Glutamatergic neuron (in vitro differentiated cells): Measurements from ENCODE around the gene FGD5. TPM values are rescaled to one million over a fixed set of nuclear protein-coding genes. Genes with fewer than 3 reads are reported as not detected.

Experiments
- DNase-seq: peaks from one replicate; pipeline ENCODE4 v3.0.0; 2022
- H3K27ac Mint-ChIP-seq: one replicate; pipeline ENCODE4 v1.8.0; 2020; ENCODE audit warnings: mild to moderate bottlenecking, mixed read lengths, inconsistent platforms; ENCODE audit not compliant: unreplicated experiment
- H3K27me3 Mint-ChIP-seq: one replicate; pipeline ENCODE4 v1.8.0; 2020; ENCODE audit warnings: mild to moderate bottlenecking, moderate library complexity, mixed read lengths, inconsistent platforms; ENCODE audit not compliant: unreplicated experiment
- H3K36me3 Mint-ChIP-seq: one replicate; pipeline ENCODE4 v1.8.0; 2020; ENCODE audit warnings: mild to moderate bottlenecking, mixed read lengths, inconsistent platforms; ENCODE audit not compliant: unreplicated experiment
- H3K4me1 Mint-ChIP-seq: one replicate; pipeline ENCODE4 v1.8.0; 2020; ENCODE audit warnings: mild to moderate bottlenecking, low read depth, mixed read lengths, inconsistent platforms; ENCODE audit not compliant: unreplicated experiment
- H3K4me3 Mint-ChIP-seq: one replicate; pipeline ENCODE4 v1.8.0; 2020; ENCODE audit warnings: mild to moderate bottlenecking, mixed read lengths, inconsistent platforms; ENCODE audit not compliant: unreplicated experiment
- H3K9me3 Mint-ChIP-seq: one replicate; pipeline ENCODE4 v1.8.0; 2020; ENCODE audit warnings: mild to moderate bottlenecking, moderate library complexity, mixed read lengths, inconsistent platforms; ENCODE audit not compliant: unreplicated experiment
- CTCF ChIP-seq: fragments of 200-600 bp; sonication (generic); IDR thresholded peaks from one replicate; pipeline ENCODE4 v1.5.0; 2021; ENCODE audit not compliant: partially characterized antibody, unreplicated experiment
- total RNA-seq: library from RNA; stranded (reverse); fragmentation: NEBNext Ultra II Directional; extraction: Animal tissue kit (Norgen Biotek cat#: 25700); gene quantifications from one replicate; pipeline ENCODE4 v1.2.1, GENCODE V29; 2021; ENCODE audit not compliant: unreplicated experiment

Gene FGD5
- total RNA-seq, 1 donor from 2014 or later, result 3.1 TPM

GRCh38 chr3:14798231-14798630 is 20.5 kb upstream of the FGD5 start:
- Mint-ChIP-seq H3K4me3 (no peak overlapping the region), H3K4me1 (no peaks in the 10 kb centered on the region), H3K27me3 (peaks cover 2% of the 10 kb centered on the region), H3K36me3 (no peaks in the 10 kb centered on the region), H3K9me3 (no peaks in the 10 kb centered on the region), H3K27ac (no peak overlapping the region)
- DNase-seq, result no peak
- TF ChIP-seq CTCF, result no peak

GRCh38 chr3:14799146-14799545 is 19.6 kb upstream of the FGD5 start:
- Mint-ChIP-seq H3K36me3 (no peaks in the 10 kb centered on the region), H3K9me3 (no peaks in the 10 kb centered on the region), H3K27ac (no peak overlapping the region), H3K4me1 (no peaks in the 10 kb centered on the region), H3K4me3 (no peak overlapping the region), H3K27me3 (no peaks in the 10 kb centered on the region)
- TF ChIP-seq CTCF, result no peak
- no peak for DNase-seq

- TF ChIP-seq CTCF, result no peak
- H3K4me1 Mint-ChIP-seq, result no peaks in the 10 kb centered on the region
- no peaks in the 10 kb centered on the region for H3K27me3 Mint-ChIP-seq
- DNase-seq, result peak; percentile 6
- H3K4me3 Mint-ChIP-seq, result no peak overlapping the region
- no peak overlapping the region for H3K27ac Mint-ChIP-seq
- H3K36me3 Mint-ChIP-seq, result no peaks in the 10 kb centered on the region
- no peaks in the 10 kb centered on the region for H3K9me3 Mint-ChIP-seq
Measured at GRCh38 chr3:14801031-14801430, 17.7 kb upstream of the FGD5 start.

- H3K9me3 Mint-ChIP-seq, result no peaks in the 10 kb centered on the region
- DNase-seq, result peak; percentile 4
- no peaks in the 10 kb centered on the region for H3K36me3 Mint-ChIP-seq
- H3K27ac Mint-ChIP-seq, result no peak overlapping the region
- H3K27me3 Mint-ChIP-seq, result peaks cover 1% of the 10 kb centered on the region
- no peaks in the 10 kb centered on the region for H3K4me1 Mint-ChIP-seq
- TF ChIP-seq CTCF, result no peak
- no peak overlapping the region for H3K4me3 Mint-ChIP-seq
Measured at GRCh38 chr3:14801668-14802380, 16.9 kb upstream of the FGD5 start.

- H3K36me3 Mint-ChIP-seq, result no peaks in the 10 kb centered on the region
- DNase-seq, result no peak
- no peak overlapping the region for H3K4me3 Mint-ChIP-seq
- peaks cover 2% of the 10 kb centered on the region for H3K27me3 Mint-ChIP-seq
- no peaks in the 10 kb centered on the region for H3K4me1 Mint-ChIP-seq
- H3K9me3 Mint-ChIP-seq, result no peaks in the 10 kb centered on the region
- no peak for TF ChIP-seq CTCF
- no peak overlapping the region for H3K27ac Mint-ChIP-seq
Measured at GRCh38 chr3:14802381-14802731, 16.4 kb upstream of the FGD5 start.
